Sigmoid colon (tissue), 7 donors: ENCODE data around the gene CFAP46. TPM values are rescaled to one million over a fixed set of nuclear protein-coding genes. Genes with fewer than 3 reads are reported as not detected.

Experiments used
- DNase-seq: peaks from one replicate; pipeline ENCODE4 v3.0.0-alpha.2; 2019
- H3K27ac ChIP-seq, 4 donors: fragments of 200-600 bp; sonication (generic); one replicate each; pipeline ENCODE4 v1.5.1; 2016 to 2019; ENCODE audit warnings: mild to moderate bottlenecking in 1 of 4
- H3K27me3 ChIP-seq, 3 donors: fragments of 200-600 bp; sonication (generic); one replicate each; pipeline ENCODE4 v1.5.1; 2019; ENCODE audit warnings: mild to moderate bottlenecking in 1 of 3
- H3K36me3 ChIP-seq, 4 donors: fragments of 200-600 bp; sonication (generic); one replicate each; pipeline ENCODE4 v1.5.1; 2016 to 2019
- H3K4me1 ChIP-seq, 4 donors: fragments of 200-600 bp; sonication (generic); one replicate each; pipeline ENCODE4 v1.5.1; 2017 to 2019
- H3K4me3 ChIP-seq, 4 donors: fragments of 200-600 bp; sonication (generic); one replicate each; pipeline ENCODE4 v1.5.1; 2017 to 2019; ENCODE audit warnings: mild to moderate bottlenecking in 2 of 4, moderate library complexity in 1 of 4
- H3K9me3 ChIP-seq, 4 donors: fragments of 200-600 bp in 3 of 4; sonication (generic) in 3 of 4; one replicate each; pipeline versions ENCODE4 v1.5.1 to v1.6.1; 2013 to 2019
- CTCF ChIP-seq, 4 experiments: fragments of 450-650 bp in 3 of 4; fragments of 200-600 bp in 1 of 4; IDR thresholded peaks; one replicate each; pipeline ENCODE4 v1.5.1; 2016 to 2019; ENCODE audit warnings: antibody characterized with exemption in 4 of 4, mild to moderate bottlenecking in 3 of 4, moderate library complexity in 2 of 4
- EP300 ChIP-seq, 4 donors: sonication (generic); formaldehyde crosslinking; IDR thresholded peaks; one replicate each; pipeline ENCODE4 v1.6.1; 2017; ENCODE audit warnings: antibody characterized with exemption in 4 of 4
- POLR2A ChIP-seq, 2 donors: fragments of 450-650 bp; IDR thresholded peaks; one replicate each; pipeline ENCODE4 v1.6.1; 2016; ENCODE audit warnings: antibody characterized with exemption in 2 of 2, mild to moderate bottlenecking in 2 of 2, moderate library complexity in 2 of 2
- POLR2AphosphoS5 ChIP-seq, 4 donors: sonication (generic); formaldehyde crosslinking; IDR thresholded peaks; one replicate each; pipeline ENCODE4 v1.6.1; 2017; ENCODE audit warnings: antibody characterized with exemption in 4 of 4
- WGBS, 2 donors: extraction: QIAGEN DNeasy Blood & Tissue Kit; methylation state at CpG; one replicate each; pipeline ENCODE4 v1.1.7; 2013; 5-methylcytosine and 5-hydroxymethylcytosine counted together
- intact Hi-C: fragments of 100-400 bp; cut with DNase I; formaldehyde crosslinking; loops from one replicate; pipeline ENCODE4 v1.15.1; 2023
- polyA plus RNA-seq, 3 donors: library from polyadenylated mRNA; stranded (reverse); fragments of 200-250 nt; gene quantifications; one replicate each; pipeline ENCODE4 v1.2.3, GENCODE V29; 2013
- total RNA-seq, 4 donors: library from RNA; depleted of rRNA; stranded (reverse); fragments of >200 nt; gene quantifications; one replicate each; pipeline ENCODE4 v1.1.0, GENCODE V29; 2016
- donor health status: healthy with polysubstance abuse.
- donor health status: Bipolar disorder and iron deficiency.
- donor health status: healthy.

The CFAP46 gene
- total and polyA plus RNA-seq, 7 donors, result 0.10 to 1.7 (median 0.38) TPM; not detected in 3

- Histone ChIP-seq H3K4me3 (no peak overlapping the region), H3K36me3 (no peaks in the 10 kb centered on the region), H3K4me1 (no peaks in the 10 kb centered on the region), H3K9me3 (no peaks in the 10 kb centered on the region), H3K27me3 (peaks cover 0 to 26% (median 6%) of the 10 kb centered on the region in 3 donors), H3K27ac (no peak overlapping the region)
- 76 to 91% methylated on average over 40 to 42 of the region's 42 CpGs for WGBS, 2 donors
- intact Hi-C loops, result no loop called here
- DNase-seq, result no peak
- TF ChIP-seq EP300 (IDR thresholded peaks at IDR 0.05) (no peak), CTCF (IDR thresholded peaks at IDR 0.05) (no peak), POLR2A (IDR thresholded peaks at IDR 0.05) (no peak)
Observed at GRCh38 chr10:132983252-132984007, 41.1 kb upstream of the CFAP46 start.

GRCh38 chr10:132982301-132982989, 40.1 kb upstream of the CFAP46 start:
- H3K4me3 ChIP-seq, result peak overlapping the region in 1 of 4 donors; percentile 13
- H3K27ac ChIP-seq, result no peak overlapping the region
- no peaks in the 10 kb centered on the region for H3K4me1 ChIP-seq
- TF ChIP-seq EP300 (IDR thresholded peaks at IDR 0.05) (no peak), POLR2AphosphoS5 (IDR thresholded peaks at IDR 0.05) (no peak), CTCF (IDR thresholded peaks at IDR 0.05) (no peak), POLR2A (IDR thresholded peaks at IDR 0.05) (no peak)
- H3K9me3 ChIP-seq, result no peaks in the 10 kb centered on the region
- intact Hi-C loops, result no loop called here
- WGBS, 2 donors, result 64 to 85% methylated on average over 36 of the region's 36 CpGs
- no peak for DNase-seq
- H3K27me3 ChIP-seq, result peaks cover 0 to 26% (median 6%) of the 10 kb centered on the region in 3 donors
- H3K36me3 ChIP-seq, result no peaks in the 10 kb centered on the region

GRCh38 chr10:132981746-132982145, 39.4 kb upstream of the CFAP46 start:
- no peak overlapping the region for H3K4me3 ChIP-seq
- intact Hi-C loops, result no loop called here
- WGBS, 2 donors, result 85 to 86% methylated on average over 21 of the region's 21 CpGs
- DNase-seq, result no peak
- no peaks in the 10 kb centered on the region for H3K9me3 ChIP-seq
- TF ChIP-seq CTCF (IDR thresholded peaks at IDR 0.05), result no peak
- TF ChIP-seq POLR2A (IDR thresholded peaks at IDR 0.05), result no peak
- no peak for TF ChIP-seq POLR2AphosphoS5 (IDR thresholded peaks at IDR 0.05)
- TF ChIP-seq EP300 (IDR thresholded peaks at IDR 0.05), result no peak
- no peak overlapping the region for H3K27ac ChIP-seq
- H3K4me1 ChIP-seq, result no peaks in the 10 kb centered on the region
- H3K36me3 ChIP-seq, result no peaks in the 10 kb centered on the region
- peaks cover 0 to 26% (median 6%) of the 10 kb centered on the region in 3 donors for H3K27me3 ChIP-seq

- no peaks in the 10 kb centered on the region for H3K36me3 ChIP-seq
- H3K27ac ChIP-seq, result no peak overlapping the region
- peaks cover 0 to 29% (median 6%) of the 10 kb centered on the region in 3 donors for H3K27me3 ChIP-seq
- no peaks in the 10 kb centered on the region for H3K9me3 ChIP-seq
- no peaks in the 10 kb centered on the region for H3K4me1 ChIP-seq
- H3K4me3 ChIP-seq, result no peak overlapping the region
- WGBS, 2 donors, result 68 to 79% methylated on average over 17 of the region's 17 CpGs
- no peak for DNase-seq
- TF ChIP-seq POLR2A (IDR thresholded peaks at IDR 0.05) (no peak), CTCF (IDR thresholded peaks at IDR 0.05) (no peak), POLR2AphosphoS5 (IDR thresholded peaks at IDR 0.05) (no peak), EP300 (IDR thresholded peaks at IDR 0.05) (no peak)
- intact Hi-C loops, result no loop called here
Observed at GRCh38 chr10:132981173-132981555, 38.8 kb upstream of the CFAP46 start.
